MCF 10A (cell line): ENCODE measurements around the gene PPFIA2. TPM values are rescaled to one million over a fixed set of nuclear protein-coding genes. Genes with fewer than 3 reads are reported as not detected.

Source experiments
- BruUV-seq: library from RNA; stranded (reverse); fragments of 400-500 nt; replicated peaks from 2 replicates; lab custom pipeline; 2021; lab: Mats Ljungman, UMichigan
- CTCF ChIA-PET: fragments of 300-600 bp; sonication (Branson Sonifier 250); formaldehyde crosslinking; extraction: SDS; loops from one replicate; lab custom pipeline; 2021; ENCODE audit warnings: antibody characterized with exemption, inconsistent platforms; lab: Yijun Ruan, JAX
- POLR2A ChIA-PET: fragments of 300-600, 350-650 bp; sonication (Branson Sonifier 250); formaldehyde crosslinking; extraction: SDS; loops from one replicate; lab custom pipeline; 2020; ENCODE audit warnings: antibody characterized with exemption, inconsistent platforms; lab: Yijun Ruan, JAX
- DNase-seq: peaks from one replicate; pipeline ENCODE4 v3.0.0-alpha.2; 2018; ENCODE audit not compliant: unreplicated experiment
- H3K27ac Mint-ChIP-seq: one replicate; pipeline ENCODE4 v1.8.0; 2022; ENCODE audit warnings: mild to moderate bottlenecking, low read depth, mixed read lengths; ENCODE audit not compliant: unreplicated experiment
- H3K27me3 Mint-ChIP-seq: one replicate; pipeline ENCODE4 v1.8.0; 2022; ENCODE audit warnings: mixed read lengths; ENCODE audit not compliant: insufficient read depth, unreplicated experiment
- H3K36me3 Mint-ChIP-seq: one replicate; pipeline ENCODE4 v1.8.0; 2022; ENCODE audit warnings: mild to moderate bottlenecking, moderate library complexity, mixed read lengths; ENCODE audit not compliant: insufficient read depth, unreplicated experiment
- H3K4me1 Mint-ChIP-seq: one replicate; pipeline ENCODE4 v1.8.0; 2022; ENCODE audit warnings: mixed read lengths; ENCODE audit not compliant: insufficient read depth, unreplicated experiment
- H3K4me3 Mint-ChIP-seq: one replicate; pipeline ENCODE4 v1.8.0; 2022; ENCODE audit warnings: mild to moderate bottlenecking, moderate library complexity, mixed read lengths; ENCODE audit not compliant: unreplicated experiment
- H3K9me3 Mint-ChIP-seq: one replicate; pipeline ENCODE4 v1.8.0; 2022; ENCODE audit warnings: mixed read lengths; ENCODE audit not compliant: unreplicated experiment
- CTCF ChIP-seq: fragments of 200-600 bp; IDR thresholded peaks from one replicate; pipeline ENCODE4 v1.8.0; 2022; ENCODE audit warnings: antibody characterized with exemption, mild to moderate bottlenecking; ENCODE audit not compliant: unreplicated experiment
- intact Hi-C: fragments of 100-400 bp; cut with micrococcal nuclease; formaldehyde crosslinking; loops from 2 replicates; pipeline ENCODE4 v1.14.1; 2022
- total RNA-seq: library from RNA; stranded (reverse); gene quantifications from 2 replicates; pipeline ENCODE4 v1.2.3, GENCODE V29; 2022

Gene PPFIA2
- total RNA-seq, 1 experiment from 2014 or later = 2.2 TPM

GRCh38 chr12:81300454-81300853 is 458.7 kb downstream of the PPFIA2 start:
- Mint-ChIP-seq H3K4me1 (no peaks in the 10 kb centered on the region), H3K27ac (no peak overlapping the region), H3K4me3 (no peak overlapping the region), H3K27me3 (peaks cover 38% of the 10 kb centered on the region), H3K9me3 (no peaks in the 10 kb centered on the region), H3K36me3 (no peaks in the 10 kb centered on the region)
- no TSS peak for BruUV-seq
- intact Hi-C loops = no loop called here
- no peak for TF ChIP-seq CTCF
- CTCF ChIA-PET = no interaction called here
- DNase-seq = no peak
- POLR2A ChIA-PET = no interaction called here

- no TSS peak for BruUV-seq
- ChIA-PET CTCF (interaction anchor here (0.6 kb wide), 1 partner anchor 12 kb away, joined by 4 read pairs; no protein-coding TSS in a partner anchor), POLR2A (no interaction called here)
- Mint-ChIP-seq H3K27me3 (peaks cover 43% of the 10 kb centered on the region), H3K36me3 (no peaks in the 10 kb centered on the region), H3K27ac (no peak overlapping the region), H3K9me3 (no peaks in the 10 kb centered on the region), H3K4me1 (no peaks in the 10 kb centered on the region), H3K4me3 (no peak overlapping the region)
- TF ChIP-seq CTCF = no peak
- intact Hi-C loops = no loop called here
- no peak for DNase-seq
Observed at GRCh38 chr12:81297601-81298000, 461.5 kb downstream of the PPFIA2 start.

GRCh38 chr12:81296556-81297305 is 462.4 kb downstream of the PPFIA2 start:
- CTCF ChIA-PET = interaction anchor here (1.4 kb wide), 1 partner anchor 27 kb away, joined by 6 read pairs; no protein-coding TSS in a partner anchor
- Mint-ChIP-seq H3K36me3 (no peaks in the 10 kb centered on the region), H3K9me3 (no peaks in the 10 kb centered on the region), H3K4me3 (no peak overlapping the region), H3K4me1 (no peaks in the 10 kb centered on the region), H3K27ac (no peak overlapping the region), H3K27me3 (peaks cover 47% of the 10 kb centered on the region)
- TF ChIP-seq CTCF = no peak
- peak; percentile 28 for DNase-seq
- intact Hi-C loops = no loop called here
- POLR2A ChIA-PET = no interaction called here
- BruUV-seq = no TSS peak

- Mint-ChIP-seq H3K36me3 (no peaks in the 10 kb centered on the region), H3K4me3 (no peak overlapping the region), H3K27ac (no peak overlapping the region), H3K9me3 (no peaks in the 10 kb centered on the region), H3K27me3 (peaks cover 54% of the 10 kb centered on the region), H3K4me1 (no peaks in the 10 kb centered on the region)
- ChIA-PET POLR2A (no interaction called here), CTCF (interaction anchor here (0.6 to 0.7 kb wide), 2 partner anchors 12 to 37 kb away, joined by 3 read pairs; no protein-coding TSS in a partner anchor)
- TF ChIP-seq CTCF = no peak
- no TSS peak for BruUV-seq
- DNase-seq = no peak
- intact Hi-C loops = no loop called here
Observed at GRCh38 chr12:81295251-81295650, 463.9 kb downstream of the PPFIA2 start.
